Aorta (tissue), 5 donors: ENCODE measurements around the gene ZNF362. TPM values are rescaled to one million over a fixed set of nuclear protein-coding genes. Genes with fewer than 3 reads are reported as not detected.
A peak's percentile ranks its signal among the peaks of the same experiment; 100 is the strongest.

ENCODE experiments used
- ATAC-seq: fragments of 200-7000 bp; cut with Tn5 transposase; one replicate; pipeline ENCODE4 v1.9.1; 2022; ENCODE audit warnings: moderate library complexity; ENCODE audit not compliant: low FRiP score
- DNase-seq, 2 donors: peaks; one replicate each; pipeline ENCODE4 v3.0.0-alpha.2; 2020
- H3K27ac ChIP-seq, 2 donors: one replicate each; pipeline ENCODE4 v1.5.1; 2013; ENCODE audit warnings: low read length in 2 of 2, mild to moderate bottlenecking in 2 of 2, moderate library complexity in 2 of 2, control low read depth in 1 of 2, inconsistent platforms in 1 of 2, low read depth in 1 of 2
- H3K27me3 ChIP-seq, 2 donors: one replicate each; pipeline ENCODE4 v1.6.1; 2013; ENCODE audit warnings: control low read depth in 1 of 2, low read length in 1 of 2, mild to moderate bottlenecking in 1 of 2, moderate library complexity in 1 of 2; ENCODE audit not compliant: insufficient read depth in 2 of 2, control insufficient read depth in 1 of 2
- H3K36me3 ChIP-seq, 2 donors: one replicate each; pipeline ENCODE4 v1.6.1; 2013; ENCODE audit warnings: control low read depth in 1 of 2, low read length in 1 of 2, mild to moderate bottlenecking in 1 of 2; ENCODE audit not compliant: insufficient read depth in 2 of 2, control insufficient read depth in 1 of 2
- H3K4me1 ChIP-seq, 2 donors: one replicate each; pipeline ENCODE4 v1.6.1; 2013; ENCODE audit warnings: low read length in 2 of 2, control low read depth in 1 of 2, mild to moderate bottlenecking in 1 of 2, moderate library complexity in 1 of 2; ENCODE audit not compliant: insufficient read depth in 2 of 2, control insufficient read depth in 1 of 2
- H3K4me3 ChIP-seq, 2 donors: one replicate each; pipeline ENCODE4 v1.5.1; 2013; ENCODE audit warnings: low read length in 2 of 2, control low read depth in 1 of 2, mild to moderate bottlenecking in 1 of 2
- H3K9me3 ChIP-seq: one replicate; pipeline ENCODE4 v1.6.1; 2013; ENCODE audit warnings: mild to moderate bottlenecking, low read length; ENCODE audit not compliant: control insufficient read depth
- WGBS, 2 donors: extraction: QIAGEN DNeasy Blood & Tissue Kit; methylation state at CpG; one replicate each; pipeline ENCODE4 v1.1.7; 2013; 5-methylcytosine and 5-hydroxymethylcytosine counted together
- intact Hi-C, 2 donors: fragments of 100-400 bp; cut with DNase I; formaldehyde crosslinking; loops; one replicate each; pipeline versions ENCODE4 v1.14.2 to v1.15.0; 2022
- polyA plus RNA-seq, 2 donors: library from polyadenylated mRNA; stranded (reverse); fragments of 200-250 nt; gene quantifications; one replicate each; pipeline ENCODE4 v1.2.3, GENCODE V29; 2013
- total RNA-seq, 2 donors: library from RNA; stranded (reverse); fragmentation: NEBNext Ultra II Directional; extraction: Animal tissue kit (Norgen Biotek cat#: 25700); gene quantifications; one replicate each; pipeline ENCODE4 v1.2.1, GENCODE V29; 2021
- donor health status: healthy with polysubstance abuse.
- donor health status: Bipolar disorder and iron deficiency.
- donor health status: DM: no; HTN: no; CAD: no.
- donor health status: DM: no; HTN: no; CAD: no.
- donor health status: DM: yes; HTN: yes; CAD: no.

Gene ZNF362
- total and polyA plus RNA-seq, 4 donors = 12.4 to 44.0 (median 31.1) TPM

GRCh38 chr1:33250217-33250616 lies 6.1 kb upstream of the ZNF362 start:
- no peaks in the 10 kb centered on the region for H3K9me3 ChIP-seq
- 89 to 96% methylated on average over 5 of the region's 5 CpGs for WGBS, 2 donors
- peak in 1 of 2 donors; percentile 2 for DNase-seq
- H3K4me1 ChIP-seq = no peaks in the 10 kb centered on the region
- H3K27me3 ChIP-seq = no peaks in the 10 kb centered on the region
- H3K36me3 ChIP-seq = no peaks in the 10 kb centered on the region
- no peak overlapping the region for H3K4me3 ChIP-seq
- no peak overlapping the region for H3K27ac ChIP-seq
- intact Hi-C loops = loop anchor here in 1 of 2 donors (10.0 kb wide), 1 partner anchor 65 kb away; the partner anchor contains the start of gene TRIM62
- ATAC-seq = no peak

GRCh38 chr1:33250724-33251123 lies 5.6 kb upstream of the ZNF362 start:
- no peak overlapping the region for H3K27ac ChIP-seq
- no peaks in the 10 kb centered on the region for H3K27me3 ChIP-seq
- no peaks in the 10 kb centered on the region for H3K4me1 ChIP-seq
- 76 to 81% methylated on average over 3 of the region's 3 CpGs for WGBS, 2 donors
- DNase-seq (no peak), ATAC-seq (no peak)
- no peaks in the 10 kb centered on the region for H3K36me3 ChIP-seq
- intact Hi-C loops = loop anchor here in 1 of 2 donors (10.0 kb wide), 1 partner anchor 66 kb away; the partner anchor contains the start of gene TRIM62
- no peak overlapping the region for H3K4me3 ChIP-seq
- H3K9me3 ChIP-seq = no peaks in the 10 kb centered on the region

GRCh38 chr1:33254491-33254890 lies 1.8 kb upstream of the ZNF362 start:
- H3K27ac ChIP-seq = no peak overlapping the region
- 88 to 95% methylated on average over 3 of the region's 3 CpGs for WGBS, 2 donors
- H3K4me1 ChIP-seq = peaks cover 0 to under 1% of the 10 kb centered on the region in 2 donors
- intact Hi-C loops = loop anchor here in 1 of 2 donors (10.0 kb wide), 1 partner anchor 70 kb away; the partner anchor contains the start of gene TRIM62
- no peak for ATAC-seq
- no peak overlapping the region for H3K4me3 ChIP-seq
- no peaks in the 10 kb centered on the region for H3K36me3 ChIP-seq
- H3K27me3 ChIP-seq = no peaks in the 10 kb centered on the region
- DNase-seq = peak in 1 of 2 donors; percentile 2
- H3K9me3 ChIP-seq = no peaks in the 10 kb centered on the region

GRCh38 chr1:33255347-33256220 lies 708 bp upstream of the ZNF362 start:
- Histone ChIP-seq H3K27me3 (no peaks in the 10 kb centered on the region), H3K27ac (peak overlapping the region; percentile 98 to 99), H3K4me3 (peak overlapping the region; percentile 92 to 99), H3K9me3 (no peaks in the 10 kb centered on the region), H3K4me1 (peaks cover 0 to 2% of the 10 kb centered on the region in 2 donors), H3K36me3 (no peaks in the 10 kb centered on the region)
- ATAC-seq = peak; percentile 80
- DNase-seq = peak; percentile 89
- intact Hi-C loops = loop anchor here (5.0 to 10.0 kb wide), 2 partner anchors 71 to 92 kb away; partner anchors contain the start of gene TRIM62 (in 1 of the 2)
- 4 to 8% methylated on average over 31 to 70 of the region's 70 CpGs for WGBS, 2 donors

GRCh38 chr1:33256221-33256470 lies 146 bp upstream of the ZNF362 start:
- Histone ChIP-seq H3K36me3 (no peaks in the 10 kb centered on the region), H3K27ac (peak overlapping the region; percentile 42 to 99), H3K9me3 (no peaks in the 10 kb centered on the region), H3K27me3 (no peaks in the 10 kb centered on the region), H3K4me1 (peaks cover 0 to 2% of the 10 kb centered on the region in 2 donors), H3K4me3 (peak overlapping the region; percentile 92 to 99)
- intact Hi-C loops = loop anchor here (5.0 to 10.0 kb wide), 2 partner anchors 71 to 91 kb away; partner anchors contain the start of gene TRIM62 (in 1 of the 2)
- ATAC-seq (no peak), DNase-seq (no peak)
- WGBS, 2 donors = 1 to 3% methylated on average over 12 to 43 of the region's 43 CpGs

DNA sequence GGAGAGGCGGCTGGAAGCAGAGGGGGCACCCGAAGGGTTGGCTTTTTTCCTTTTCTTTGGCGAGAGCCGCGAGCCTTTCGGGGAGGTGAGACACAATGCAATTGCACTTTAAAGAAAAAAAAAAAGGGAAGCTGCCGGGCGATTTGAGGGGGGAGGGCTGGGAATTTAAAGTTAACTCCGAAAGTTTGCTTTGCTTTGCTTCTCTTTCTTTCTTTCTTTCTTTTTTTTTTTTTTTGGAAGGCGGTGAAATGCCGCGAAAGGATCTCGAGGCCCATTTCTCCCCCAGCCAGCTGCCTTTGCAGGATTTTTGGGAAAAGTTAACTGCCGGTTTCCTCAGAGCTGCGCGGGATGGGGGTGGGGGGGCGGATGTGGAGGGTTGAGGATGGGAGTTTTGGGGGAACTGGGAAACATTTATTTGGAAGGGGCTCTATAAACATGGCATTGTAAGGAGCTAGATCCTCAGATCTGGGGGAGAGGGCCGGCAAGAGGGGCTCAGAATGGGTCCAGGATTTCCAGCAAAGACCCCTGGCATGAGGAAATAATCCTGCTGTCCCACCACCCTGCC lies 997 bp downstream of the ZNF362 start:
- Histone ChIP-seq H3K4me3 (peak overlapping the region; percentile 92 to 99), H3K9me3 (no peaks in the 10 kb centered on the region), H3K4me1 (peaks cover 0 to 2% of the 10 kb centered on the region in 2 donors), H3K36me3 (no peaks in the 10 kb centered on the region), H3K27ac (peak overlapping the region; percentile 95 to 99), H3K27me3 (no peaks in the 10 kb centered on the region)
- no peak for ATAC-seq
- intact Hi-C loops = loop anchor here (5.0 to 10.0 kb wide), 2 partner anchors 72 to 90 kb away; partner anchors contain the start of gene TRIM62 (in 1 of the 2)
- DNase-seq = peak in 1 of 2 donors; percentile 71
- 0 to 1% methylated on average over 18 of the region's 18 CpGs for WGBS, 2 donors

- no peak for ATAC-seq
- H3K27ac ChIP-seq = peak overlapping the region; percentile 95 to 99
Measured at GRCh38 chr1:33257772-33258712, 1.8 kb downstream of the ZNF362 start.

DNA sequence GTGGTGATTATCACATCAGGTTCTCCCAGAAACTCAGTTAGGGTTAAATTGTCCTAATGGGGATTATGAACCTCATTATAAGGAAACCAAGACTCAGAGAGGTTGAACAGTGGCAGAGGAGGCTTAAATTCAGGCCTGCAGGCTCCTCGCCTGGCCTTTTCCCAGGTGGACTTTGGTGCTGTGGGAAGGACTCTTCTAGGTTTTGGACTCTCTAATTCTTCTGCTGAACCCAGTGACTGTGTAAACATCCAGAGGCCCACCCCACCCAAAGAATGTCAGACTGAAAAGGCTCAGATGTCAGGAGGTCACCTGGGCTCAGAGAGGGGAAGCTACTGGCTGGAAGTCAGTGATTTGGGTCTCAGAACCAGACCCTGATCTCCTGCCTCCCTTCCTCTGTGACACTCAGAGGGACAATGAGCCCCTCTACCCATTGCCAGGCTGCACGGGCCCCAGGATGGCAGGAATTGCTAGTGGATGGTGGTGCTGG lies 2.5 kb downstream of the ZNF362 start:
- H3K27ac ChIP-seq = peak overlapping the region; percentile 95 to 99
- DNase-seq (peak in 1 of 2 donors; percentile 9), ATAC-seq (no peak)
- no peaks in the 10 kb centered on the region for H3K9me3 ChIP-seq
- H3K4me3 ChIP-seq = no peak overlapping the region
- 21 to 29% methylated on average over 2 of the region's 2 CpGs for WGBS, 2 donors
- H3K36me3 ChIP-seq = no peaks in the 10 kb centered on the region
- peaks cover 2% of the 10 kb centered on the region in 2 donors for H3K4me1 ChIP-seq
- H3K27me3 ChIP-seq = no peaks in the 10 kb centered on the region
- intact Hi-C loops = loop anchor here (5.0 to 10.0 kb wide), 2 partner anchors 74 to 88 kb away; partner anchors contain the start of gene TRIM62 (in 1 of the 2)

More at GRCh38 chr1:33257772-33258712, 1.8 kb downstream of the ZNF362 start:
- peaks cover 0 to 2% of the 10 kb centered on the region in 2 donors for H3K4me1 ChIP-seq
- DNase-seq = peak in 1 of 2 donors; percentile 75
- intact Hi-C loops = loop anchor here (5.0 to 10.0 kb wide), 2 partner anchors 73 to 89 kb away; partner anchors contain the start of gene TRIM62 (in 1 of the 2)
- 5 to 7% methylated on average over 19 of the region's 19 CpGs for WGBS, 2 donors
- peak overlapping the region; percentile 92 to 99 for H3K4me3 ChIP-seq
- no peaks in the 10 kb centered on the region for H3K9me3 ChIP-seq
- no peaks in the 10 kb centered on the region for H3K27me3 ChIP-seq
- H3K36me3 ChIP-seq = no peaks in the 10 kb centered on the region
